ENCODE data around the gene PDE11A.

The PDE11A gene

DNA sequence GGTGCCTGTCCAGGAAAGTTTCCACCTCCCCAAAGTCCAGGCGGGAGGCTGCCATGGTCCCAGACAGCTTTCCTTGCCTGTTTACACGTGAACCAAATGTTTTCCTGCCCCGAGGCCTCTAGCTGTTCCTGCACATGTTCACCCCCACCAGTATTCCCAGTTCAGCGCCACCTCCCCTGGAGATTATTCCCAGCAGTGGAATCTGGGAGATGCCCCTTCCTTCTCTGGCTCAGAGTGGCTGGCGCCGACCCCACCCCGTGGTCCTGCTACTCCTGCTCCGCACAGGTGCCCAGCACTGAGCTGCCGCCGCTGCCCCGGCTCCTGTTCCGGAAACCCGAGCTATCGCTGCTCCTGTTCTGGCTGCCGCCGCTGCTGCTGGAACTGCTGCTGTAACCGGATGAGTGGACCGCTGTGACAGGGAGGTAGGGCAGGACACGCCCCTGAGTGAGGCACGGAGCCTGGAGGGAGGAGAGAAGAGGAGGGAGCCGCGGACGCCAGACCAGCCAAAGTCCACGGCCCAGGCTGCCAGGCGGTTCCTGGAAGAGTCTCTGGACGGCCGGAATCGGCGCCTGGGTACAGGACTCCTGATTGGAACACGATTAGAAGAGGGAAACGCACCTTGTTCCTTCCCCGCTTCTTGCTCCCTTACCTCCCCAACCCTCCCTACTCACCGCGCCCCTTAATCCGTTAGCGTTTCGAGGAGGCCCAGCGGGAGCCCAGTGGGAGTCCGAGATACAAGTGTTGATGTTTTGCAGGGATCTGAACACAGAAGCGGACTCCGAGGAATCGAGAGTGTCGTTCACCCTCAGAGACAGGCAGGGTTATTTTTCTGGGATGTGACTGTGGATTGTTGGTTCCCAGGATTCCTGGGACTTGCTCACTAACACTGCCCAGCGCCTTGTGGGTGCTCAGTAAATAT, at the start of gene PDE11A:
Gene PDE11A, minus strand, starts transcription at position 395 of the 919 bp plus-strand sequence. Its CDS starts 340 bp downstream, at position 55.
- Histone ChIP-seq H3K79me2 (ENCODE audit: insufficient read depth, low read length) (no peaks in the 10 kb centered on the region), H3K27ac (ENCODE audit: low read depth, low read length) (no peak within 1 kb of the TSS), H4K20me1 (ENCODE audit: low read depth, low read length) (no peaks in the 10 kb centered on the region), H3K4me3 (ENCODE audit: insufficient read depth, low read length, poor library complexity, severe bottlenecking) (no peak within 1 kb of the TSS), H2AFZ (ENCODE audit: low read depth, low read length, severe bottlenecking) (no peak within 1 kb of the TSS), H3K9me3 (ENCODE audit: insufficient read depth, low read length) (no peaks in the 10 kb centered on the region), H3K4me2 (ENCODE audit: low read depth, low read length, poor library complexity, severe bottlenecking) (no peak within 1 kb of the TSS), H3K36me3 (ENCODE audit: low read length) (no peaks in the 10 kb centered on the region), H3F3A (ENCODE audit: insufficient read depth) (no peaks in the 10 kb centered on the region), H3K9me2 (replicated peaks; ENCODE audit: insufficient read depth, low read length) (no peaks in the 10 kb centered on the region), H3K9ac (ENCODE audit: low read length) (no peak within 1 kb of the TSS), H3K27me3 (ENCODE audit: low read length) (no peaks in the 10 kb centered on the region)
- TF ChIP-seq, protein P1, sequence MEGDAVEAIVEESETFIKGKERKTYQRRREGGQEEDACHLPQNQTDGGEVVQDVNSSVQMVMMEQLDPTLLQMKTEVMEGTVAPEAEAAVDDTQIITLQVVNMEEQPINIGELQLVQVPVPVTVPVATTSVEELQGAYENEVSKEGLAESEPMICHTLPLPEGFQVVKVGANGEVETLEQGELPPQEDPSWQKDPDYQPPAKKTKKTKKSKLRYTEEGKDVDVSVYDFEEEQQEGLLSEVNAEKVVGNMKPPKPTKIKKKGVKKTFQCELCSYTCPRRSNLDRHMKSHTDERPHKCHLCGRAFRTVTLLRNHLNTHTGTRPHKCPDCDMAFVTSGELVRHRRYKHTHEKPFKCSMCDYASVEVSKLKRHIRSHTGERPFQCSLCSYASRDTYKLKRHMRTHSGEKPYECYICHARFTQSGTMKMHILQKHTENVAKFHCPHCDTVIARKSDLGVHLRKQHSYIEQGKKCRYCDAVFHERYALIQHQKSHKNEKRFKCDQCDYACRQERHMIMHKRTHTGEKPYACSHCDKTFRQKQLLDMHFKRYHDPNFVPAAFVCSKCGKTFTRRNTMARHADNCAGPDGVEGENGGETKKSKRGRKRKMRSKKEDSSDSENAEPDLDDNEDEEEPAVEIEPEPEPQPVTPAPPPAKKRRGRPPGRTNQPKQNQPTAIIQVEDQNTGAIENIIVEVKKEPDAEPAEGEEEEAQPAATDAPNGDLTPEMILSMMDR (IDR thresholded peaks at IDR 0.05; ENCODE audit: insufficient read depth, low read length, poor library complexity, severe bottlenecking) = no peak
- TF ChIP-seq EZH2phosphoT487 (conservative IDR thresholded peaks at IDR 0.05; ENCODE audit: low read length) = no peak

DNA sequence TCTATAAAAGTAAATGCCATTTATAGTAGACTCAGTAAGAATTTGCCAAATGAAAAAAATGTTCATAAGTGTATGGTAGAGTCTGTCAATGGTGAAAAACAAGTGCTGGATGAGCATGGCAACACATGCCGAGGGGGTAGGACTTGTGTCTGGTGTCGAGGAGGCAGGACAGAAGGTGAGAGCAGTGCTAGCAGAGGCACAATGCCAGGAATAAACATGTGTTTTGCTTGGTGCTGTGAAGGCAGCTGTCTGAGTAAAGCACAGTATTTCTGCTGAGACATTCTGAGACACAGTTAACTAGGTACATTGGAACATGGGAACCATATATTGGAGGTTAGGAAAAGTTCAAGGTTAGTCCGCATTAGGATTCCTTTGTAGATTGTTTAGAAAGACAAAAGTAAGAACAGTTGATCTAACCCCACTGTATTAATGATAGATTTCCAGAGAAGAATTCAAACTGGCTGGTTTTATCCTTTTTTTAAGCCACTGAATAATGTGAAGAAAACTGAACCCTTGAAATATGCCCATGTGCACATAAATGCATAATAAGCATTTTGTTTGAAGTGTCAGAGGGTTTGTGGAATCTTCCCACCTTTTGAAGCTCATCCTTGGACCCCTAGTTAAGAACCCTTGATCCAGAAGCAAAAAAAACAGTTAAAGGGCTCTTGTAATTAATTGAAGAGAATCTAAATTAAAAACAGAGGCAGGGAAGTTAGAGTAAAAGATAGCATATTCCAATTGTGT, 46.8 kb upstream of the PDE11A start:
- Histone ChIP-seq H3K9me3 (ENCODE audit: insufficient read depth, low read length) (no peaks in the 10 kb centered on the region), H3K79me2 (ENCODE audit: insufficient read depth, low read length) (no peaks in the 10 kb centered on the region), H3K27ac (ENCODE audit: low read depth, low read length) (no peak overlapping the region), H3K36me3 (ENCODE audit: low read length) (peaks cover 27% of the 10 kb centered on the region; the same call in 1 of the 2 replicates), H2AFZ (ENCODE audit: low read depth, low read length, severe bottlenecking) (no peak overlapping the region), H4K20me1 (ENCODE audit: low read depth, low read length) (no peaks in the 10 kb centered on the region), H3K9ac (ENCODE audit: low read length) (no peak overlapping the region), H3K9me2 (replicated peaks; ENCODE audit: insufficient read depth, low read length) (no peaks in the 10 kb centered on the region), H3K4me2 (ENCODE audit: low read depth, low read length, poor library complexity, severe bottlenecking) (no peak overlapping the region), H3K4me3 (ENCODE audit: insufficient read depth, low read length, poor library complexity, severe bottlenecking) (no peak overlapping the region), H3K27me3 (ENCODE audit: low read length) (no peaks in the 10 kb centered on the region), H3F3A (ENCODE audit: insufficient read depth) (no peaks in the 10 kb centered on the region)
- TF ChIP-seq EZH2phosphoT487 (conservative IDR thresholded peaks at IDR 0.05; ENCODE audit: low read length) = no peak
- TF ChIP-seq, protein P1 (IDR thresholded peaks at IDR 0.05; ENCODE audit: insufficient read depth, low read length, poor library complexity, severe bottlenecking) = no peak

DNA sequence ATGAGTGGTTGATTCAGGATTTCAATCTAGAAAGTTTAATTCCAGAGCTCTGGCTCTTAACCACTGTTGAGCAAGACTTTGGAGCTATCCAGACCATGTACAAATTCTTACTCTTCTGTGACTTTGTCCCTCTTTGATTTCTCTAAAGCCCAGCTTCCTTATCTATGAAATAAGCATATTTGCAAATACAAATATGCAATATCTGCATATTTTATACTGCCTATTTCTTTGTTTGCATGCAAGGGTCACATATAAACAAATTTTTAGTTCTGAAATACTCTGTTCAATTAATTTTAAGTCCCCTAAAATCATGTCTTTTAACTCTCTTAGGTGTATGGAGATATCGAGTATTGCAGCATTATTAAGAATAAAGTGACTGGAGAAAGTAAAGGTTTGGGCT, 45.1 kb upstream of the PDE11A start:
- no peak overlapping the region for H2AFZ ChIP-seq (ENCODE audit: low read depth, low read length, severe bottlenecking)
- H3K9me3 ChIP-seq (ENCODE audit: insufficient read depth, low read length) = no peaks in the 10 kb centered on the region
- H4K20me1 ChIP-seq (ENCODE audit: low read depth, low read length) = no peaks in the 10 kb centered on the region
- H3K9ac ChIP-seq (ENCODE audit: low read length) = no peak overlapping the region
- no peak for TF ChIP-seq EZH2phosphoT487 (conservative IDR thresholded peaks at IDR 0.05; ENCODE audit: low read length)
- TF ChIP-seq, protein P1 (IDR thresholded peaks at IDR 0.05; ENCODE audit: insufficient read depth, low read length, poor library complexity, severe bottlenecking) = no peak
- H3K9me2 ChIP-seq (replicated peaks; ENCODE audit: insufficient read depth, low read length) = no peaks in the 10 kb centered on the region
- H3K27ac ChIP-seq (ENCODE audit: low read depth, low read length) = no peak overlapping the region
- no peaks in the 10 kb centered on the region for H3K79me2 ChIP-seq (ENCODE audit: insufficient read depth, low read length)
- peaks cover 18% of the 10 kb centered on the region; the same call in 1 of the 2 replicates for H3K36me3 ChIP-seq (ENCODE audit: low read length)
- no peak overlapping the region for H3K4me3 ChIP-seq (ENCODE audit: insufficient read depth, low read length, poor library complexity, severe bottlenecking)
- no peak overlapping the region for H3K4me2 ChIP-seq (ENCODE audit: low read depth, low read length, poor library complexity, severe bottlenecking)
- no peaks in the 10 kb centered on the region for H3F3A ChIP-seq (ENCODE audit: insufficient read depth)
- no peaks in the 10 kb centered on the region for H3K27me3 ChIP-seq (ENCODE audit: low read length)

Measured in SU-DHL-6 (cell line).